Smooth muscle cell (in vitro differentiated cells): ENCODE results near the gene STRIP1. TPM values are rescaled to one million over a fixed set of nuclear protein-coding genes. Genes with fewer than 3 reads are reported as not detected.

Source experiments
- DNase-seq: peaks from one replicate; lab custom pipeline; 2025; ENCODE audit not compliant: unreplicated experiment; lab: John Stamatoyannopoulos, UW
- H2AFZ ChIP-seq: fragments of 200-600 bp; sonication (generic); 2 replicates; pipeline ENCODE4 v1.6.0; 2016; ENCODE audit warnings: antibody characterized with exemption, low read depth, mild to moderate bottlenecking
- H3F3A ChIP-seq: fragments of 200-600 bp; sonication (generic); 2 replicates; pipeline ENCODE4 v1.6.0; 2017; ENCODE audit warnings: antibody characterized with exemption, low read depth
- H3K27ac ChIP-seq: fragments of 200-600 bp; sonication (generic); 2 replicates; pipeline ENCODE4 v1.5.1; 2016; ENCODE audit warnings: low read depth, mild to moderate bottlenecking
- H3K27me3 ChIP-seq: fragments of 200-600 bp; sonication (generic); 2 replicates; pipeline ENCODE4 v1.6.1; 2016; ENCODE audit warnings: low read depth, mild to moderate bottlenecking
- H3K36me3 ChIP-seq: fragments of 200-600 bp; sonication (generic); 2 replicates; pipeline ENCODE4 v1.5.1; 2016; ENCODE audit warnings: low read depth
- H3K4me1 ChIP-seq: fragments of 200-600 bp; sonication (generic); 2 replicates; pipeline ENCODE4 v1.5.1; 2016; ENCODE audit warnings: low read depth
- H3K4me2 ChIP-seq: fragments of 200-600 bp; sonication (generic); 2 replicates; pipeline ENCODE4 v1.6.0; 2016; ENCODE audit warnings: mild to moderate bottlenecking
- H3K4me3 ChIP-seq: fragments of 200-600 bp; sonication (generic); 2 replicates; pipeline ENCODE4 v1.5.1; 2016; ENCODE audit warnings: mild to moderate bottlenecking
- H3K79me2 ChIP-seq: fragments of 200-600 bp; sonication (generic); 2 replicates; pipeline ENCODE4 v1.6.0; 2016; ENCODE audit warnings: low read depth, mild to moderate bottlenecking
- H3K9ac ChIP-seq: fragments of 200-600 bp; sonication (generic); 2 replicates; pipeline ENCODE4 v1.6.0; 2016; ENCODE audit warnings: low read depth
- H3K9me3 ChIP-seq: fragments of 200-600 bp; sonication (generic); replicated peaks from 2 replicates; pipeline ENCODE4 v1.5.1; 2016; ENCODE audit warnings: low read depth
- H4K20me1 ChIP-seq: fragments of 200-600 bp; sonication (generic); 2 replicates; pipeline ENCODE4 v1.6.0; 2016; ENCODE audit warnings: low read depth
- CTCF ChIP-seq: fragments of 200-600 bp; sonication (generic); IDR thresholded peaks from 2 replicates; pipeline ENCODE4 v1.5.1; 2017; ENCODE audit warnings: borderline replicate concordance, mild to moderate bottlenecking, antibody characterized with exemption; ENCODE audit not compliant: insufficient read depth, poor library complexity, severe bottlenecking
- WGBS: methylation state at CpG from one replicate; pipeline ENCODE4 v1.1.7; 2016; ENCODE audit warnings: low lambda C conversion rate; 5-methylcytosine and 5-hydroxymethylcytosine counted together
- polyA plus RNA-seq: library from polyadenylated mRNA; unstranded; fragments of >200 nt; fragmentation: Nextera tagmentation; extraction: Ambion mirVana; gene quantifications from 2 replicates; pipeline ENCODE4 v1.2.1, GENCODE V29; 2016
- total RNA-seq: library from RNA; depleted of rRNA; stranded (reverse); fragments of >200 nt; gene quantifications from 2 replicates; pipeline ENCODE4 v1.2.3, GENCODE V29; 2014

Gene STRIP1
- total and polyA plus RNA-seq, 2 experiments from 2014 or later, result 22.5 to 31.2 TPM

DNA sequence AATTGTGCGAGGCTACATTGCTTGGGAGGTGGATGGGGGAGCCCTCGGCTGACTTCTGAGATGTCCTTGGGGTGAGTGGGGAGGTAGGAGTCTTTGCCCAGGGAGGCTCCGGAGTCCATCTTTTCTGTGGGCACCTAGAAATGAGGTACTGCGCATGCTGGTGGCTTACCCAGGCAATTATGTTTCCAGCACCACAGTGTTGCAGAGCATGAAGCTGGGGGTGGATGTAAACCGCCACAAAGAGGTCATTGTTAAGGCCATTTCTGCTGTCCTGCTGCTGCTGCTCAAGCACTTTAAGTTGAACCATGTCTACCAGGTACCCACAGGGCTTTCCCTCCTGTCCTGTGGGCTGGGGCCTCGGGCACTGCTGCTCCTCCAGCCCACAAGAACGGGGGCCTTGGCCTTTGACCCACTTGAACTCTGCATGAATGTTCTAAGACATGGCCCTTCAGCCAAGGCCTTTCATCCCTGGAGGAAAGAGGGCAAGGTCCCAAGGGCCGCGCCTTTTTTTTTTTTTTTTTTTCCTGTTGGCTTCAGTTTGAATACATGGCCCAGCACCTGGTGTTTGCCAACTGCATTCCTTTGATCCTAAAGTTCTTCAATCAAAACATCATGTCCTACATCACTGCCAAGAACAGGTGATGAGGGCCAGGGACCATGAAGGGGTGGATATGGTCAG lies 14.6 kb downstream of the STRIP1 start:
- no peak for DNase-seq
- 100% methylated on average over 9 of the region's 9 CpGs for WGBS
- TF ChIP-seq CTCF, result no peak

GRCh38 chr1:110049801-110050601 lies 15.6 kb downstream of the STRIP1 start:
- no peak overlapping the region for H3K9ac ChIP-seq
- no peak overlapping the region for H3K4me2 ChIP-seq
- no peaks in the 10 kb centered on the region for H3K9me3 ChIP-seq
- H3K4me1 ChIP-seq, result no peaks in the 10 kb centered on the region
- H3K27me3 ChIP-seq, result no peaks in the 10 kb centered on the region
- DNase-seq, result no peak
- WGBS, result 87% methylated on average over 11 of the region's 11 CpGs
- H4K20me1 ChIP-seq, result peaks cover 12% of the 10 kb centered on the region
- H3F3A ChIP-seq, result peaks cover 6% of the 10 kb centered on the region
- peaks cover 14% of the 10 kb centered on the region for H3K36me3 ChIP-seq
- H3K4me3 ChIP-seq, result no peak overlapping the region
- H3K79me2 ChIP-seq, result no peaks in the 10 kb centered on the region
- no peak overlapping the region for H3K27ac ChIP-seq
- TF ChIP-seq CTCF, result no peak
- H2AFZ ChIP-seq, result no peak overlapping the region

More for the DNA sequence above, 14.6 kb downstream of the STRIP1 start:
- H3K27ac ChIP-seq, result no peak overlapping the region
- no peak overlapping the region for H3K9ac ChIP-seq
- no peaks in the 10 kb centered on the region for H3K4me1 ChIP-seq
- no peaks in the 10 kb centered on the region for H3K27me3 ChIP-seq
- H3K4me2 ChIP-seq, result no peak overlapping the region
- no peaks in the 10 kb centered on the region for H3F3A ChIP-seq
- no peaks in the 10 kb centered on the region for H3K79me2 ChIP-seq
- peaks cover 2% of the 10 kb centered on the region for H4K20me1 ChIP-seq
- H3K36me3 ChIP-seq, result peaks cover 20% of the 10 kb centered on the region
- H2AFZ ChIP-seq, result no peak overlapping the region
- no peaks in the 10 kb centered on the region for H3K9me3 ChIP-seq
- no peak overlapping the region for H3K4me3 ChIP-seq

- Histone ChIP-seq H3K9ac (no peak overlapping the region), H3K36me3 (peaks cover 14% of the 10 kb centered on the region), H3K27ac (no peak overlapping the region)
Observed at GRCh38 chr1:110050602-110051261, 16.3 kb downstream of the STRIP1 start.

More at GRCh38 chr1:110050602-110051261, 16.3 kb downstream of the STRIP1 start:
- no peak for TF ChIP-seq CTCF
- no peak for DNase-seq
- no peaks in the 10 kb centered on the region for H3K9me3 ChIP-seq
- peaks cover 19% of the 10 kb centered on the region for H4K20me1 ChIP-seq
- no peak overlapping the region for H3K4me2 ChIP-seq
- no peaks in the 10 kb centered on the region for H3K27me3 ChIP-seq
- no peak overlapping the region for H3K4me3 ChIP-seq
- H3K4me1 ChIP-seq, result no peaks in the 10 kb centered on the region
- WGBS, result 96% methylated on average over 4 of the region's 4 CpGs
- H3F3A ChIP-seq, result peaks cover 6% of the 10 kb centered on the region
- no peaks in the 10 kb centered on the region for H3K79me2 ChIP-seq
- no peak overlapping the region for H2AFZ ChIP-seq
